Articular chondrocyte of knee joint (primary cell): ENCODE data around the gene GREM1. TPM values are rescaled to one million over a fixed set of nuclear protein-coding genes. Genes with fewer than 3 reads are reported as not detected.

Experiments
- total RNA-seq: library from RNA; depleted of rRNA; stranded (reverse); fragments of >200 nt; gene quantifications from 2 replicates; pipeline ENCODE4 v1.2.3, GENCODE V29; 2012

GREM1 gene
- total RNA-seq: 39.1 and 224 TPM in 2 replicates

GRCh38 chr15:32717426-32718226 lies at the start of gene GREM1:
Gene GREM1, plus strand, starts transcription at chr15:32718004. Its CDS starts 12,687 bp downstream, at chr15:32730691.

Other genes with a start within 250 kb of the GREM1 start
- 5.7 and 6.5 TPM in 2 replicates for gene GOLGA8N, start 124.5 kb upstream of the GREM1 start, total RNA-seq
- gene ARHGAP11A, start 102.5 kb upstream of the GREM1 start, total RNA-seq: 17.1 and 23.5 TPM in 2 replicates
- gene SCG5, start 76.3 kb upstream of the GREM1 start, total RNA-seq: 2.1 and 5.3 TPM in 2 replicates